Duodenal mucosa (tissue), 2 donors: ENCODE measurements around the gene TBC1D9.

Experiments used
- H3K27ac ChIP-seq: one replicate; pipeline ENCODE4 v1.7.0; 2013; ENCODE audit warnings: low read depth, low read length
- H3K27me3 ChIP-seq, 2 donors: one replicate each; pipeline ENCODE4 v1.7.0; 2013; ENCODE audit warnings: low read length in 2 of 2, control low read depth in 1 of 2; ENCODE audit not compliant: insufficient read depth in 2 of 2, control insufficient read depth in 1 of 2
- H3K36me3 ChIP-seq, 2 donors: one replicate each; pipeline ENCODE4 v1.7.0; 2013; ENCODE audit warnings: low read length in 2 of 2, control low read depth in 1 of 2; ENCODE audit not compliant: insufficient read depth in 2 of 2, control insufficient read depth in 1 of 2
- H3K4me1 ChIP-seq, 2 donors: one replicate each; pipeline ENCODE4 v1.7.0; 2013; ENCODE audit warnings: low read length in 2 of 2, control low read depth in 1 of 2; ENCODE audit not compliant: insufficient read depth in 2 of 2, control insufficient read depth in 1 of 2
- H3K4me3 ChIP-seq, 2 donors: one replicate each; pipeline ENCODE4 v1.7.0; 2013; ENCODE audit warnings: low read length in 2 of 2, low read depth in 1 of 2
- H3K9ac ChIP-seq, 2 donors: one replicate each; pipeline ENCODE4 v1.7.0; 2013; ENCODE audit warnings: low read length in 2 of 2, low read depth in 1 of 2
- H3K9me3 ChIP-seq, 2 donors: one replicate each; pipeline ENCODE4 v1.7.0; 2013; ENCODE audit warnings: low read length in 2 of 2, control low read depth in 1 of 2; ENCODE audit not compliant: control insufficient read depth in 1 of 2

TBC1D9 gene

DNA sequence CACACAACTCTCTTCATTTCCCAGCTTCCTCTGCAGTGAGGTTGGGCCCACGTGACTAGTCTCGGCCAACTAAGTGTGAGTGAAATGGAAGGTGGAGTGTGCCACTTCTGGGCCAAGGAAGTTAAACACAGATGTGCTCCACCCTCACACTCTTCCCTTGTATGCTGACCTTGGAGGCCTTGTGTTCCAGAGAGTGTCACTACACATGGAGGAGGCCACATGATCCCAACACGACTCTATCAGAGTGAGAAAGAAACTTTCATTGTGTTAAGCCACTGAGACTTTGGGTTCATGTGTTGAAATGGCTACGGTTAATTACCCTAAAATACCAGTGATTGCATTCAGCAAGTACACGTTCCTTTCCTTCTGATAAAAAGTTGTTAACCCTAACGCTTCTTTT is 55.1 kb downstream of the TBC1D9 start:
- Histone ChIP-seq H3K36me3 (peaks cover 6 to 7% of the 10 kb centered on the region in 2 donors), H3K27ac (no peak overlapping the region), H3K4me1 (peaks cover 0 to 5% of the 10 kb centered on the region in 2 donors), H3K4me3 (no peak overlapping the region), H3K9me3 (no peaks in the 10 kb centered on the region), H3K27me3 (no peaks in the 10 kb centered on the region), H3K9ac (no peak overlapping the region)

- H3K27me3 ChIP-seq, result no peaks in the 10 kb centered on the region
- peaks cover 0 to 5% of the 10 kb centered on the region in 2 donors for H3K4me1 ChIP-seq
- H3K27ac ChIP-seq, result no peak overlapping the region
- no peak overlapping the region for H3K4me3 ChIP-seq
- no peaks in the 10 kb centered on the region for H3K9me3 ChIP-seq
- H3K9ac ChIP-seq, result no peak overlapping the region
- peaks cover 6 to 7% of the 10 kb centered on the region in 2 donors for H3K36me3 ChIP-seq
Observed at GRCh38 chr4:140697709-140698560, 58.2 kb downstream of the TBC1D9 start.

GRCh38 chr4:140695483-140695882 is 60.7 kb downstream of the TBC1D9 start:
- H3K4me1 ChIP-seq, result no peaks in the 10 kb centered on the region
- H3K9ac ChIP-seq, result no peak overlapping the region
- no peak overlapping the region for H3K27ac ChIP-seq
- no peaks in the 10 kb centered on the region for H3K27me3 ChIP-seq
- no peaks in the 10 kb centered on the region for H3K9me3 ChIP-seq
- H3K36me3 ChIP-seq, result no peaks in the 10 kb centered on the region
- H3K4me3 ChIP-seq, result no peak overlapping the region

GRCh38 chr4:140693562-140693961 is 62.6 kb downstream of the TBC1D9 start:
- H3K27ac ChIP-seq, result no peak overlapping the region
- H3K9me3 ChIP-seq, result no peaks in the 10 kb centered on the region
- no peaks in the 10 kb centered on the region for H3K36me3 ChIP-seq
- H3K4me1 ChIP-seq, result no peaks in the 10 kb centered on the region
- no peak overlapping the region for H3K9ac ChIP-seq
- H3K27me3 ChIP-seq, result no peaks in the 10 kb centered on the region
- no peak overlapping the region for H3K4me3 ChIP-seq

- Histone ChIP-seq H3K27me3 (no peaks in the 10 kb centered on the region), H3K9me3 (no peaks in the 10 kb centered on the region), H3K36me3 (no peaks in the 10 kb centered on the region), H3K9ac (no peak overlapping the region), H3K4me1 (no peaks in the 10 kb centered on the region), H3K27ac (no peak overlapping the region), H3K4me3 (no peak overlapping the region)
Observed at GRCh38 chr4:140691369-140691768, 64.8 kb downstream of the TBC1D9 start.

DNA sequence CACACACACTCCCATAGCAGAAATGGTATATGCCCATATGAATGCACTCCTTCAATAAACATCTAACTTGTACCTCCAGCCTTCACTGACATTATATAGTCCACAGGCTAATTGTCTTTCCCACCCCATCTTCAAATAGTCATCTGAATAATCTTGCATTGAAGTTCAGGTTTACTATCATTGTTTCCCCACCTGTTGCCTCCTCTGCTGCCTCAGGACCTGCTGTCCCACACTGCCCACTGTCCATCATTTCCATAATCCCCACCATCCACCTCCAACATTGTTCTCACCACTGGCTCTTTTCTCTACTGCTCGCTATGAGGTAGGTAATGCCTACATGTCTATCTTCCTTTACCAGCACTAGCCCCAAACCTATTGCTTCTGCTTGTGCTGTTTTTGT is 66.1 kb downstream of the TBC1D9 start:
- no peak overlapping the region for H3K4me3 ChIP-seq
- peaks cover 0 to 5% of the 10 kb centered on the region in 2 donors for H3K36me3 ChIP-seq
- H3K4me1 ChIP-seq, result no peaks in the 10 kb centered on the region
- H3K27ac ChIP-seq, result no peak overlapping the region
- H3K9me3 ChIP-seq, result no peaks in the 10 kb centered on the region
- H3K27me3 ChIP-seq, result no peaks in the 10 kb centered on the region
- no peak overlapping the region for H3K9ac ChIP-seq

GRCh38 chr4:140689623-140690022 is 66.6 kb downstream of the TBC1D9 start:
- no peak overlapping the region for H3K4me3 ChIP-seq
- no peaks in the 10 kb centered on the region for H3K27me3 ChIP-seq
- H3K36me3 ChIP-seq, result peaks cover 0 to 6% of the 10 kb centered on the region in 2 donors
- no peaks in the 10 kb centered on the region for H3K9me3 ChIP-seq
- H3K9ac ChIP-seq, result no peak overlapping the region
- no peaks in the 10 kb centered on the region for H3K4me1 ChIP-seq
- no peak overlapping the region for H3K27ac ChIP-seq

GRCh38 chr4:140688711-140689598 is 67.2 kb downstream of the TBC1D9 start:
- no peaks in the 10 kb centered on the region for H3K4me1 ChIP-seq
- H3K27ac ChIP-seq, result no peak overlapping the region
- H3K27me3 ChIP-seq, result no peaks in the 10 kb centered on the region
- H3K9me3 ChIP-seq, result no peaks in the 10 kb centered on the region
- H3K36me3 ChIP-seq, result peaks cover 0 to 6% of the 10 kb centered on the region in 2 donors
- no peak overlapping the region for H3K9ac ChIP-seq
- no peak overlapping the region for H3K4me3 ChIP-seq

DNA sequence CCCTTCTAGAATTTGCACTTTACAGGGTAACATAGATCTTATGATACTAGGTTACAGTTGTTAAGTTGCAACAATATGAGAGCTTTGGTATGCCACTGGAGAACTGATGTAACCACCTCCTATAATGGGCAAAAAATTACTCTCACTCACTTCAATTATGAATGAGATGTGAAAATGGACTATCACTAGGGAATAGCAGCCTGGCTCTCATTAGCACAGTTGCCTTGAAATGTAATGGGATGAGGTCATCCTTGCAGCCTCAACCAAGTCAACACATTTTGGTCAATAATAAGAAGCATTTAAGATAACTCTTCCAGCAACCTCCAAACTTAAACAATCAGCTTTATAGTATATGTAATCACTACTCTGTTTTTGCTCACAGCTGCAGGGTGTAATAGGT is 69.4 kb downstream of the TBC1D9 start:
- H3K4me1 ChIP-seq, result no peaks in the 10 kb centered on the region

GRCh38 chr4:140684314-140684713 is 71.9 kb downstream of the TBC1D9 start:
- Histone ChIP-seq H3K9me3 (no peaks in the 10 kb centered on the region), H3K27me3 (no peaks in the 10 kb centered on the region), H3K4me1 (no peaks in the 10 kb centered on the region), H3K27ac (no peak overlapping the region), H3K4me3 (no peak overlapping the region), H3K9ac (no peak overlapping the region), H3K36me3 (peaks cover 0 to 6% of the 10 kb centered on the region in 2 donors)

More for the DNA sequence above, 69.4 kb downstream of the TBC1D9 start:
- Histone ChIP-seq H3K27ac (no peak overlapping the region), H3K4me3 (no peak overlapping the region), H3K9ac (no peak overlapping the region), H3K36me3 (peaks cover 0 to 6% of the 10 kb centered on the region in 2 donors), H3K9me3 (no peaks in the 10 kb centered on the region), H3K27me3 (no peaks in the 10 kb centered on the region)
